IMR-90 (cell line): Measurements from ENCODE around the gene PARVB. TPM values are rescaled to one million over a fixed set of nuclear protein-coding genes. Genes with fewer than 3 reads are reported as not detected.
A peak's percentile ranks its signal among the peaks of the same experiment; 100 is the strongest.

Experiments used
- ATAC-seq: fragments of 200-7000 bp; cut with Tn5 transposase; 2 replicates; pipeline ENCODE4 v1.9.1; 2020; ENCODE audit warnings: low read depth, mild to moderate bottlenecking, moderate library complexity
- BruUV-seq: library from RNA; stranded (reverse); fragments of 400-500 nt; replicated peaks from 2 replicates; lab custom pipeline; 2021; lab: Mats Ljungman, UMichigan
- CTCF ChIA-PET: fragments of 300-600 bp; formaldehyde crosslinking; extraction: SDS; loops from one replicate; lab custom pipeline; 2021; ENCODE audit warnings: antibody characterized with exemption; lab: Yijun Ruan, JAX
- POLR2A ChIA-PET: fragments of 300-600 bp; sonication (Branson Sonifier 250); formaldehyde crosslinking; loops from one replicate; lab custom pipeline; 2022; ENCODE audit warnings: antibody characterized with exemption; ENCODE audit not compliant: unreplicated experiment; lab: Charles Lee
- DNase-seq: peaks from one replicate; pipeline ENCODE4 v3.0.0; 2013
- H2AFZ ChIP-seq: replicated peaks from 2 replicates; pipeline ENCODE3; 2013; ENCODE audit warnings: low read length, mild to moderate bottlenecking; ENCODE audit not compliant: poor library complexity
- H2AK5ac ChIP-seq: 2 replicates; pipeline ENCODE4 v1.6.1; 2013; ENCODE audit warnings: low read depth, low read length, inconsistent platforms
- H2AK9ac ChIP-seq: replicated peaks from 2 replicates; pipeline ENCODE3; 2013; ENCODE audit warnings: mild to moderate bottlenecking, low read depth, low read length, moderate library complexity; ENCODE audit not compliant: poor library complexity
- H2BK120ac ChIP-seq: 2 replicates; pipeline ENCODE4 v1.6.1; 2013; ENCODE audit warnings: low read depth, low read length, inconsistent platforms
- H2BK15ac ChIP-seq: 3 replicates; pipeline ENCODE4 v1.6.1; 2013; ENCODE audit warnings: low read depth, low read length, inconsistent platforms
- H2BK20ac ChIP-seq: 2 replicates; pipeline ENCODE4 v1.6.1; 2013; ENCODE audit warnings: low read depth, mild to moderate bottlenecking, inconsistent platforms, low read length, moderate library complexity
- H2BK5ac ChIP-seq: 2 replicates; pipeline ENCODE4 v1.6.1; 2013; ENCODE audit warnings: mild to moderate bottlenecking, low read depth, low read length, inconsistent platforms; ENCODE audit not compliant: poor library complexity, severe bottlenecking
- H3K14ac ChIP-seq: replicated peaks from 2 replicates; pipeline ENCODE4 v1.6.1; 2013; ENCODE audit warnings: low read depth, low read length, inconsistent platforms
- H3K18ac ChIP-seq: 2 replicates; pipeline ENCODE4 v1.6.1; 2013; ENCODE audit warnings: low read depth, low read length, control low read depth
- H3K23ac ChIP-seq: 2 replicates; pipeline ENCODE4 v1.6.1; 2013; ENCODE audit warnings: low read depth, low read length, inconsistent platforms
- H3K27ac ChIP-seq: 2 replicates; pipeline ENCODE4 v1.5.1; 2013; ENCODE audit warnings: mild to moderate bottlenecking, control low read depth, low read length; ENCODE audit not compliant: insufficient read depth
- H3K27me3 ChIP-seq: 2 replicates; pipeline ENCODE4 v1.6.1; 2013; ENCODE audit warnings: low read length; ENCODE audit not compliant: control insufficient read depth, insufficient read depth
- H3K36me3 ChIP-seq: 2 replicates; pipeline ENCODE4 v1.6.1; 2013; ENCODE audit warnings: low read length, mixed read lengths; ENCODE audit not compliant: control insufficient read depth, insufficient read depth
- H3K4ac ChIP-seq: 2 replicates; pipeline ENCODE4 v1.6.1; 2013; ENCODE audit warnings: low read depth, low read length, inconsistent platforms
- H3K4me1 ChIP-seq: 2 replicates; pipeline ENCODE4 v1.6.1; 2013; ENCODE audit warnings: low read length, mixed read lengths; ENCODE audit not compliant: control insufficient read depth, insufficient read depth
- H3K4me2 ChIP-seq: 2 replicates; pipeline ENCODE4 v1.6.1; 2013; ENCODE audit warnings: low read depth, mild to moderate bottlenecking, control low read depth, low read length, moderate library complexity
- H3K4me3 ChIP-seq: 2 replicates; pipeline ENCODE4 v1.5.1; 2013; ENCODE audit warnings: low read depth, mild to moderate bottlenecking, control low read depth, low read length, moderate library complexity; ENCODE audit not compliant: insufficient read depth
- H3K56ac ChIP-seq: 2 replicates; pipeline ENCODE4 v1.6.1; 2013; ENCODE audit warnings: low read length, inconsistent platforms; ENCODE audit not compliant: insufficient read depth; ENCODE audit errors: extremely low read depth
- H3K79me1 ChIP-seq, 2 experiments: 2 replicates each; pipeline ENCODE4 v1.6.1; 2013; ENCODE audit warnings: low read length in 2 of 2, inconsistent platforms in 1 of 2, low read depth in 1 of 2
- H3K9ac ChIP-seq: 2 replicates; pipeline ENCODE4 v1.6.1; 2013; ENCODE audit warnings: low read depth, low read length, control low read depth
- H3K9me1 ChIP-seq: 2 replicates; pipeline ENCODE4 v1.6.1; 2013; ENCODE audit warnings: low read length, inconsistent platforms; ENCODE audit not compliant: insufficient read depth
- H3K9me3 ChIP-seq: 2 replicates; pipeline ENCODE4 v1.6.1; 2013; ENCODE audit warnings: low read length; ENCODE audit not compliant: control insufficient read depth, insufficient read depth
- H4K20me1 ChIP-seq: 2 replicates; pipeline ENCODE4 v1.6.1; 2013; ENCODE audit warnings: low read length, inconsistent platforms; ENCODE audit not compliant: insufficient read depth
- H4K5ac ChIP-seq: 2 replicates; pipeline ENCODE4 v1.6.1; 2013; ENCODE audit warnings: mild to moderate bottlenecking, low read depth, low read length, control low read depth
- H4K8ac ChIP-seq, 2 experiments: 2 replicates each; pipeline ENCODE4 v1.6.1; 2013; ENCODE audit warnings: low read depth in 2 of 2, low read length in 2 of 2, control low read depth in 1 of 2, inconsistent platforms in 1 of 2
- H4K91ac ChIP-seq: 2 replicates; pipeline ENCODE4 v1.6.1; 2013; ENCODE audit warnings: low read depth, low read length, inconsistent platforms; ENCODE audit not compliant: insufficient read depth
- BHLHE40 ChIP-seq: fragments of 150-350 bp; IDR thresholded peaks from 2 replicates; pipeline ENCODE4 v1.6.1; 2016; ENCODE audit warnings: mild to moderate bottlenecking, low read depth, low read length
- CEBPB ChIP-seq: IDR thresholded peaks from 2 replicates; pipeline ENCODE4 v1.6.1; 2012; ENCODE audit warnings: low read depth, low read length, improper control_type of control experiment
- CTCF ChIP-seq: conservative IDR thresholded peaks from 2 replicates; pipeline ENCODE4 v1.5.1; 2012; ENCODE audit warnings: mild to moderate bottlenecking, low read depth, low read length, improper control_type of control experiment
- ELK1 ChIP-seq: fragments of 150-350 bp; IDR thresholded peaks from 2 replicates; pipeline ENCODE4 v1.6.1; 2016; ENCODE audit warnings: low read depth, mild to moderate bottlenecking, low read length, moderate library complexity, borderline replicate concordance
- MAFK ChIP-seq: IDR thresholded peaks from 2 replicates; pipeline ENCODE4 v1.6.1; 2012; ENCODE audit warnings: low read depth, low read length, improper control_type of control experiment
- MXI1 ChIP-seq: IDR thresholded peaks from 2 replicates; pipeline ENCODE4 v1.6.1; 2012; ENCODE audit warnings: low read depth, mild to moderate bottlenecking, low read length, moderate library complexity, borderline replicate concordance
- NFE2L2 ChIP-seq: fragments of 150-350 bp; IDR thresholded peaks from 2 replicates; pipeline ENCODE4 v1.6.1; 2016; ENCODE audit warnings: low read depth, mild to moderate bottlenecking, low read length
- POLR2A ChIP-seq: IDR thresholded peaks from 2 replicates; pipeline ENCODE4 v1.6.1; 2012; ENCODE audit warnings: mild to moderate bottlenecking, low read depth, low read length
- RAD21 ChIP-seq: IDR thresholded peaks from 2 replicates; pipeline ENCODE4 v1.6.1; 2012; ENCODE audit warnings: low read length, improper control_type of control experiment
- RCOR1 ChIP-seq: IDR thresholded peaks from 2 replicates; pipeline ENCODE4 v1.6.1; 2012; ENCODE audit warnings: mild to moderate bottlenecking, low read length, improper control_type of control experiment; ENCODE audit not compliant: insufficient replicate concordance
- RFX5 ChIP-seq: IDR thresholded peaks from 2 replicates; pipeline ENCODE4 v1.8.0; 2012; ENCODE audit warnings: low read depth, mild to moderate bottlenecking, low read length, moderate library complexity
- SMC3 ChIP-seq: fragments of 150-350 bp; IDR thresholded peaks from 2 replicates; pipeline ENCODE4 v1.6.1; 2016; ENCODE audit warnings: low read depth, mild to moderate bottlenecking, antibody characterized with exemption, low read length, moderate library complexity
- USF2 ChIP-seq: fragments of 150-350 bp; IDR thresholded peaks from 2 replicates; pipeline ENCODE4 v1.6.1; 2017; ENCODE audit warnings: mild to moderate bottlenecking, antibody characterized with exemption, low read length, low read depth
- WGBS, 2 experiments: methylation state at CpG; one replicate each; pipeline versions ENCODE4 v1.1.5 to v1.1.7; 2013; ENCODE audit warnings: missing lambda C conversion rate in 2 of 2; ENCODE audit not compliant: insufficient read length in 1 of 2; ENCODE audit errors: extremely low coverage in 2 of 2; 5-methylcytosine and 5-hydroxymethylcytosine counted together
- dilution Hi-C: fragments of 300-500 bp; cut with HindIII; formaldehyde crosslinking; loops from one replicate; pipeline ENCODE4 v1.14.3; 2018; ENCODE audit warnings: low sequenced_read_pairs; ENCODE audit not compliant: unreplicated experiment
- in situ Hi-C: fragments of 300-500 bp; cut with MboI; formaldehyde crosslinking; loops from 3 replicates; pipeline ENCODE4 v1.14.3; 2019; ENCODE audit warnings: low sequenced_read_pairs, inconsistent platforms, mixed read lengths
- intact Hi-C: fragments of 100-400 bp; cut with micrococcal nuclease; formaldehyde crosslinking; loops from 2 replicates; pipeline ENCODE4 v1.10.0; 2022
- polyA plus RNA-seq, 3 experiments: library from polyadenylated mRNA; depleted of rRNA; stranded (reverse); fragments of >200 nt; gene quantifications; 2 replicates each; pipeline ENCODE4 v1.2.3, GENCODE V29; 2012; ENCODE audit warnings: low replicate concordance in 1 of 3
- total RNA-seq: library from RNA; depleted of rRNA; stranded (reverse); fragments of >200 nt; gene quantifications from 2 replicates; pipeline ENCODE4 v1.2.3, GENCODE V29; 2012

The PARVB gene
- total and polyA plus RNA-seq, 2 of the 4 experiments (the other 2 are of a cell fraction), result 44.3 to 53.9 TPM

GRCh38 chr22:44143105-44143474, 119.0 kb downstream of the PARVB start:
- Histone ChIP-seq H2BK15ac (no peak overlapping the region), H3K27me3 (no peaks in the 10 kb centered on the region), H3K4me2 (no peak overlapping the region), H4K20me1 (no peaks in the 10 kb centered on the region), H2AFZ (no peak overlapping the region), H2BK5ac (no peak overlapping the region), H2AK5ac (no peak overlapping the region), H3K23ac (no peak overlapping the region), H3K56ac (no peak overlapping the region), H2AK9ac (peak overlapping the region; percentile 79), H3K4me3 (no peak overlapping the region), H3K9me3 (no peaks in the 10 kb centered on the region; the same call in 1 of the 2 replicates), H3K79me1 (no peaks in the 10 kb centered on the region), H4K5ac (no peak overlapping the region), H2BK20ac (no peak overlapping the region), H3K14ac (no peak overlapping the region), H3K4me1 (peaks cover 8% of the 10 kb centered on the region), H2BK120ac (no peak overlapping the region), H3K4ac (no peak overlapping the region), H4K91ac (no peak overlapping the region), H3K27ac (no peak overlapping the region), H3K18ac (no peak overlapping the region), H3K9me1 (peaks cover 5% of the 10 kb centered on the region), H3K36me3 (peaks cover 5% of the 10 kb centered on the region), H4K8ac (no peak overlapping the region), H3K9ac (no peak overlapping the region)
- no peak for TF ChIP-seq MAFK
- no peak for TF ChIP-seq CEBPB
- TF ChIP-seq RCOR1, result no peak
- TF ChIP-seq NFE2L2, result no peak
- no peak for TF ChIP-seq CTCF
- TF ChIP-seq POLR2A, result no peak
- no peak for TF ChIP-seq SMC3
- peak; percentile 7; the same call in 1 of the 2 replicates for TF ChIP-seq USF2
- TF ChIP-seq ELK1, result no peak
- no peak for TF ChIP-seq RAD21
- no peak for TF ChIP-seq RFX5
- TF ChIP-seq BHLHE40, result peak; percentile 90
- peak; percentile 49; the same call in 1 of the 2 replicates for TF ChIP-seq MXI1
- in situ Hi-C loops (no loop called here), dilution Hi-C loops (no loop called here), intact Hi-C loops (loop anchor here (10.0 kb wide), 1 partner anchor 182 kb away; no protein-coding TSS in a partner anchor)
- DNase-seq (peak; percentile 24), ATAC-seq (peak; percentile 52)
- no CpG with 5 or more reads among the region's 4 CpGs for WGBS, 2 experiments
- ChIA-PET POLR2A (no interaction called here), CTCF (no interaction called here)
- no TSS peak for BruUV-seq
